Measurements from ENCODE around the gene DENND11. TPM values are rescaled to one million over a fixed set of nuclear protein-coding genes. Genes with fewer than 3 reads are reported as not detected.

The DENND11 gene
- total and polyA plus RNA-seq, 9 of the 15 experiments (the other 6 are each of a cell fraction or from before 2014, with no cell fraction given): 0.07 to 1.1 (median 0.36) TPM

DNA sequence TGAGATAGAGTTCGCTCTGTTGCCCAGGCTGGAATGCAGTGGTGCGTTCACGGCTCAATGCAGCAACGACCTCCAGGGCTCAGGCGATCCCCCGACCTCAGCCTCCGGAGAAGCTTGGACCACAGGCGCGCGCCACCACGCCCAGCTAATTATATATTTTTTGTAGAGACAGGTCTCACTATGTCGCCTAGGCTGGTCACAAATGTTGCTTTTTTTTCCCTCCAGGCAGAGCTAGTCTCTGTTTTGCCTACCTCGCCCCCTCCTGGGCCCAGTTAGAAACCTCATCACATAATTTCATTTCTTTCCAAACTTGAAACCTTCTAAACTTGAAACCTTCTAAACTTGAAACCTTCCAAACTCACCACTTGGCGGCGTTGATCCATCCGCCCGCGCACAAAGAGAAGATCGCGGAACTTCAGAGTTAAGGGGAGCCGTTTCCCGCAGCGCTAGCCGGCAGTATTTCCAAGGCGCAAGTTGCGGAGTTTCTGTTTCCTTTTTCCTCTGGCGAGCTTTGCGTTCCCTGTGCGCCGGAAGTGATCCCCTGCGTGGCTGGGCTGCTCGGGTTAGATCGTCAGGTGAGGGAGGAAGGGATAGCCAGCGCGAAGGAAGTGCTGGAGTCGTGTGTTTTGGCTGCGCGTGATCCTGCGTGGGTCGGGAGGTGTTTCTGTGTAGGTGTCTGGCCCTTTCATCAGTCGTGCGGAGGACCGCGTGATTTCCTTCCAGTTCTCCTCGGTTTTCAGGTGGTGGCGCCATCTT is 36.0 kb upstream of the DENND11 start, which contains the start of gene SSBP1 (continued):
- TF ChIP-seq, protein P1, sequence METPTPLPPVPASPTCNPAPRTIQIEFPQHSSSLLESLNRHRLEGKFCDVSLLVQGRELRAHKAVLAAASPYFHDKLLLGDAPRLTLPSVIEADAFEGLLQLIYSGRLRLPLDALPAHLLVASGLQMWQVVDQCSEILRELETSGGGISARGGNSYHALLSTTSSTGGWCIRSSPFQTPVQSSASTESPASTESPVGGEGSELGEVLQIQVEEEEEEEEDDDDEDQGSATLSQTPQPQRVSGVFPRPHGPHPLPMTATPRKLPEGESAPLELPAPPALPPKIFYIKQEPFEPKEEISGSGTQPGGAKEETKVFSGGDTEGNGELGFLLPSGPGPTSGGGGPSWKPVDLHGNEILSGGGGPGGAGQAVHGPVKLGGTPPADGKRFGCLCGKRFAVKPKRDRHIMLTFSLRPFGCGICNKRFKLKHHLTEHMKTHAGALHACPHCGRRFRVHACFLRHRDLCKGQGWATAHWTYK (CRISPR knock-in tag; IDR thresholded peaks at IDR 0.05): peak; percentile 88
- TF ChIP-seq ELF1 (tag; IDR thresholded peaks at IDR 0.05) (peak; percentile 95), ZC3H8 (IDR thresholded peaks at IDR 0.05) (peak; percentile 94), SIRT6 (IDR thresholded peaks at IDR 0.05; ENCODE audit: low read depth, low read length) (no peak), ZNF165 (CRISPR knock-in tag; IDR thresholded peaks at IDR 0.05; ENCODE audit: borderline replicate concordance) (peak; percentile 86), ZNF589 (CRISPR knock-in tag; IDR thresholded peaks at IDR 0.05; ENCODE audit: low read depth) (peak; percentile 70), KLF1 (tag; IDR thresholded peaks at IDR 0.05) (no peak), BRD9 (IDR thresholded peaks at IDR 0.05; ENCODE audit: low read depth, partially characterized antibody) (peak; percentile 92), ELF4 (CRISPR knock-in tag; IDR thresholded peaks at IDR 0.05) (peak; percentile 97; the same call in 1 of the 2 replicates), ARHGAP35 (IDR thresholded peaks at IDR 0.05; ENCODE audit: partially characterized antibody) (no peak), MCM5 (IDR thresholded peaks at IDR 0.05; ENCODE audit: low read depth) (no peak), POU5F1 (IDR thresholded peaks at IDR 0.05; ENCODE audit: borderline replicate concordance, low read depth, low read length, partially characterized antibody) (no peak), NONO (IDR thresholded peaks at IDR 0.05; ENCODE audit: low read depth in 2 of 2, low read length in 1 of 2) (peak in 1 of 2 experiments; percentile 72; a peak in 1 of 4 replicates), ZNF274 (IDR thresholded peaks at IDR 0.05; ENCODE audit: borderline replicate concordance, low read depth, low read length) (no peak), CCAR2 (IDR thresholded peaks at IDR 0.05; ENCODE audit: low read depth, low read length) (peak; percentile 92; the same call in 1 of the 2 replicates), NR2C2 (CRISPR knock-in tag; IDR thresholded peaks at IDR 0.05) (peak; percentile 97), NR2C2 (tag; IDR thresholded peaks at IDR 0.05) (peak; percentile 99)
- TF ChIP-seq, protein P2, sequence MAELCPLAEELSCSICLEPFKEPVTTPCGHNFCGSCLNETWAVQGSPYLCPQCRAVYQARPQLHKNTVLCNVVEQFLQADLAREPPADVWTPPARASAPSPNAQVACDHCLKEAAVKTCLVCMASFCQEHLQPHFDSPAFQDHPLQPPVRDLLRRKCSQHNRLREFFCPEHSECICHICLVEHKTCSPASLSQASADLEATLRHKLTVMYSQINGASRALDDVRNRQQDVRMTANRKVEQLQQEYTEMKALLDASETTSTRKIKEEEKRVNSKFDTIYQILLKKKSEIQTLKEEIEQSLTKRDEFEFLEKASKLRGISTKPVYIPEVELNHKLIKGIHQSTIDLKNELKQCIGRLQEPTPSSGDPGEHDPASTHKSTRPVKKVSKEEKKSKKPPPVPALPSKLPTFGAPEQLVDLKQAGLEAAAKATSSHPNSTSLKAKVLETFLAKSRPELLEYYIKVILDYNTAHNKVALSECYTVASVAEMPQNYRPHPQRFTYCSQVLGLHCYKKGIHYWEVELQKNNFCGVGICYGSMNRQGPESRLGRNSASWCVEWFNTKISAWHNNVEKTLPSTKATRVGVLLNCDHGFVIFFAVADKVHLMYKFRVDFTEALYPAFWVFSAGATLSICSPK (IDR thresholded peaks at IDR 0.05; ENCODE audit: borderline replicate concordance): no peak
- TF ChIP-seq, protein P3, sequence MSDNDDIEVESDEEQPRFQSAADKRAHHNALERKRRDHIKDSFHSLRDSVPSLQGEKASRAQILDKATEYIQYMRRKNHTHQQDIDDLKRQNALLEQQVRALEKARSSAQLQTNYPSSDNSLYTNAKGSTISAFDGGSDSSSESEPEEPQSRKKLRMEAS (CRISPR knock-in tag; IDR thresholded peaks at IDR 0.05): peak; percentile 88
- TF ChIP-seq, protein P4, sequence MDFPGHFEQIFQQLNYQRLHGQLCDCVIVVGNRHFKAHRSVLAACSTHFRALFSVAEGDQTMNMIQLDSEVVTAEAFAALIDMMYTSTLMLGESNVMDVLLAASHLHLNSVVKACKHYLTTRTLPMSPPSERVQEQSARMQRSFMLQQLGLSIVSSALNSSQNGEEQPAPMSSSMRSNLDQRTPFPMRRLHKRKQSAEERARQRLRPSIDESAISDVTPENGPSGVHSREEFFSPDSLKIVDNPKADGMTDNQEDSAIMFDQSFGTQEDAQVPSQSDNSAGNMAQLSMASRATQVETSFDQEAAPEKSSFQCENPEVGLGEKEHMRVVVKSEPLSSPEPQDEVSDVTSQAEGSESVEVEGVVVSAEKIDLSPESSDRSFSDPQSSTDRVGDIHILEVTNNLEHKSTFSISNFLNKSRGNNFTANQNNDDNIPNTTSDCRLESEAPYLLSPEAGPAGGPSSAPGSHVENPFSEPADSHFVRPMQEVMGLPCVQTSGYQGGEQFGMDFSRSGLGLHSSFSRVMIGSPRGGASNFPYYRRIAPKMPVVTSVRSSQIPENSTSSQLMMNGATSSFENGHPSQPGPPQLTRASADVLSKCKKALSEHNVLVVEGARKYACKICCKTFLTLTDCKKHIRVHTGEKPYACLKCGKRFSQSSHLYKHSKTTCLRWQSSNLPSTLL (IDR thresholded peaks at IDR 0.05): no peak
